Nephron (organoid): ENCODE data around the gene ADARB2.
"Not testable (repeated sequence)": the region's sequence is repeated elsewhere in the genome, so short reads cannot be mapped to it uniquely, and the experiment has no call there.

Experiments used
- H3K27ac Mint-ChIP-seq, 3 experiments: 2 replicates each; pipeline ENCODE4 v1.8.0; 2020; ENCODE audit warnings: mixed read lengths in 3 of 3, mild to moderate bottlenecking in 2 of 3, moderate library complexity in 1 of 3
- H3K27me3 Mint-ChIP-seq: 2 replicates; pipeline ENCODE4 v1.8.0; 2021; ENCODE audit warnings: low read depth, mild to moderate bottlenecking, moderate library complexity, mixed read lengths
- H3K36me3 Mint-ChIP-seq: 2 replicates; pipeline ENCODE4 v1.8.0; 2020; ENCODE audit warnings: low read depth, mixed read lengths
- H3K4me1 Mint-ChIP-seq: 2 replicates; pipeline ENCODE4 v1.8.0; 2020; ENCODE audit warnings: mixed read lengths
- H3K4me3 Mint-ChIP-seq, 3 experiments: 2 replicates each; pipeline ENCODE4 v1.8.0; 2020; ENCODE audit warnings: mild to moderate bottlenecking in 3 of 3, mixed read lengths in 3 of 3, moderate library complexity in 2 of 3
- H3K9me3 Mint-ChIP-seq: 2 replicates; pipeline ENCODE4 v1.8.0; 2020; ENCODE audit warnings: mixed read lengths
- CTCF ChIP-seq, 3 experiments: fragments of 200-600 bp; sonication (generic); IDR thresholded peaks; one replicate each; pipeline ENCODE4 v1.5.0; 2021; ENCODE audit warnings: antibody characterized with exemption in 3 of 3; ENCODE audit not compliant: unreplicated experiment in 3 of 3

Gene ADARB2

GRCh38 chr10:1343176-1343575 is 394.1 kb downstream of the ADARB2 start:
- no peak for TF ChIP-seq CTCF (IDR thresholded peaks at IDR 0.05; ENCODE audit: unreplicated experiment in 3 of 3)
- Mint-ChIP-seq H3K27ac (no peak overlapping the region), H3K36me3 (no peaks in the 10 kb centered on the region), H3K9me3 (no peaks in the 10 kb centered on the region), H3K27me3 (peaks cover 28% of the 10 kb centered on the region), H3K4me3 (no peak overlapping the region), H3K4me1 (no peaks in the 10 kb centered on the region)

GRCh38 chr10:1341052-1341451 is 396.3 kb downstream of the ADARB2 start:
- H3K4me3 Mint-ChIP-seq, H3K4me1 Mint-ChIP-seq, H3K9me3 Mint-ChIP-seq, H3K27ac Mint-ChIP-seq, H3K36me3 Mint-ChIP-seq: not testable (repeated sequence)
- peaks cover 19% of the 10 kb centered on the region for H3K27me3 Mint-ChIP-seq

- Mint-ChIP-seq H3K4me3 (no peak overlapping the region), H3K4me1 (no peaks in the 10 kb centered on the region), H3K36me3 (no peaks in the 10 kb centered on the region), H3K9me3 (no peaks in the 10 kb centered on the region), H3K27ac (no peak overlapping the region), H3K27me3 (peaks cover 19% of the 10 kb centered on the region)
- no peak for TF ChIP-seq CTCF (IDR thresholded peaks at IDR 0.05; ENCODE audit: unreplicated experiment in 3 of 3)
These were observed 397.9 kb downstream of the ADARB2 start for GRCh38 chr10:1339396-1339795.

GRCh38 chr10:1335642-1336041 is 401.7 kb downstream of the ADARB2 start:
- no peaks in the 10 kb centered on the region for H3K36me3 Mint-ChIP-seq
- no peaks in the 10 kb centered on the region for H3K4me1 Mint-ChIP-seq
- H3K27ac Mint-ChIP-seq = no peak overlapping the region
- H3K9me3 Mint-ChIP-seq = no peaks in the 10 kb centered on the region
- no peak overlapping the region for H3K4me3 Mint-ChIP-seq
- peaks cover 19% of the 10 kb centered on the region for H3K27me3 Mint-ChIP-seq
- TF ChIP-seq CTCF (IDR thresholded peaks at IDR 0.05; ENCODE audit: unreplicated experiment in 3 of 3) = no peak

- H3K4me1 Mint-ChIP-seq = no peaks in the 10 kb centered on the region
- no peaks in the 10 kb centered on the region for H3K36me3 Mint-ChIP-seq
- no peaks in the 10 kb centered on the region for H3K9me3 Mint-ChIP-seq
- no peak overlapping the region for H3K27ac Mint-ChIP-seq
- no peak overlapping the region for H3K4me3 Mint-ChIP-seq
- peaks cover 21% of the 10 kb centered on the region for H3K27me3 Mint-ChIP-seq
- TF ChIP-seq CTCF (IDR thresholded peaks at IDR 0.05; ENCODE audit: unreplicated experiment in 3 of 3) = no peak
These were observed 403.3 kb downstream of the ADARB2 start for GRCh38 chr10:1333981-1334380.

GRCh38 chr10:1331560-1331959 is 405.8 kb downstream of the ADARB2 start:
- Mint-ChIP-seq H3K9me3 (peaks cover 3% of the 10 kb centered on the region), H3K4me1 (no peaks in the 10 kb centered on the region), H3K4me3 (no peak overlapping the region), H3K27ac (no peak overlapping the region), H3K36me3 (no peaks in the 10 kb centered on the region), H3K27me3 (peaks cover 17% of the 10 kb centered on the region)
- TF ChIP-seq CTCF (IDR thresholded peaks at IDR 0.05; ENCODE audit: unreplicated experiment in 3 of 3) = no peak
